Mononuclear cell (primary cell): ENCODE measurements around the gene KRTAP6-3. TPM values are rescaled to one million over a fixed set of nuclear protein-coding genes. Genes with fewer than 3 reads are reported as not detected.

Experiments
- H3K27me3 ChIP-seq: 2 replicates; pipeline ENCODE4 v1.6.0; 2011; ENCODE audit warnings: low read length, control low read depth; ENCODE audit not compliant: insufficient read depth
- H3K4me1 ChIP-seq: 2 replicates; pipeline ENCODE4 v1.5.1; 2011; ENCODE audit warnings: mild to moderate bottlenecking, low read length, control low read depth; ENCODE audit not compliant: insufficient read depth
- H3K4me3 ChIP-seq: 2 replicates; pipeline ENCODE4 v1.5.1; 2011; ENCODE audit warnings: mild to moderate bottlenecking, low read length, moderate library complexity
- H3K9me3 ChIP-seq: 2 replicates; pipeline ENCODE4 v1.5.1; 2011; ENCODE audit warnings: low read depth, mild to moderate bottlenecking, control low read depth, low read length
- total RNA-seq: library from RNA; depleted of rRNA; stranded (reverse); fragments of >200 nt; gene quantifications from one replicate; pipeline ENCODE4 v1.2.3, GENCODE V29; 2012

Gene KRTAP6-3, protein sequence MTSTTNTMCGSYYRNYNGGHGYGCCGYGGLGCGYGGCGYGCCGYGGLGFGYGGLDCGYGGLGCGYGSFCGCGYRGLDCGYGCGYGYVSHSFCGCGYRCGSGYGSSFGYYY
- total RNA-seq = not detected

- H3K27me3 ChIP-seq = no peaks in the 10 kb centered on the region
- no peaks in the 10 kb centered on the region for H3K4me1 ChIP-seq
- H3K4me3 ChIP-seq = no peak within 1 kb of the TSS
- no peaks in the 10 kb centered on the region for H3K9me3 ChIP-seq
Measured at GRCh38 chr21:30592140-30592539, at the start of gene KRTAP6-3. Gene KRTAP6-3 (plus strand): TSS chr21:30592440. CDS start chr21:30592446, 6 bp downstream.

DNA sequence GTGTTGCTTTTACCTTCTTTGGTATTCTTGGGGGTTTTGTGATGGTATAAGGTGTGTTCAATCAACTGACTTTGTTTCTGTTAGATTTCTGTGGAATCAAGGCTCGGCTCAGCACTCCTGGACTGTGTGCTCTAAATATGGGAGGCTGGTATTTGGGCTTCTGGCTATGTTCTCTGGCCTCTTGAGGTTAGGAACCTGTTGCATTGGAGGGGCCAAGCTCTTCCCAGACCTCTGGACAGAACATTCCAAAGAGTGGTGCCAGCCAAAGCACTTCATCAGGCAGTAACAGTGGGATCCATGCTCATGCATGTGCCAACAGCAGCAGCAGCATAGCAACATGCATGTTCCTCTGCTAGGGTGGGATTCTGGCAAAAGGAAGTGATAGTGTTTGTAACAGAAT lies 39.5 kb upstream of the KRTAP6-3 start:
- no peak overlapping the region for H3K4me3 ChIP-seq

DNA sequence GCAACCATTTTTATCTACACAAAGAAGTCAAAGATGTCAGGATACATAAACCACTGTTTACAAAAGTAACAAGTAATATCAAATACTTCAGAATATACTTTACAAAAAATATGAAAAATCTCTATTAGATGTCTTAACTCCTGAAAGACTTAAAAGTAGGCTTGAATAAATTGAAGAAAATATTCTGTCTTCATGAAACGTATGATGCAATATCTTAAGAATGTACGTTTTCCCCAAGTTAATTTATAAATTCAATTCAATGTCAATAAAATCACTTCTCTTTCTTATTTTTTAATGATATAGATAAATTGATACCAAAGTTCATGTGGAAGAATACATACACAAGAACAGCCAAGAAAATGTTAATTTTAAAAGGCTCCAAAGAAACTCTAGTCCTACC lies 37.1 kb upstream of the KRTAP6-3 start:
- Histone ChIP-seq H3K27me3 (no peaks in the 10 kb centered on the region), H3K4me3 (no peak overlapping the region), H3K4me1 (no peaks in the 10 kb centered on the region), H3K9me3 (peaks cover 7% of the 10 kb centered on the region)

More for the DNA sequence above, 39.5 kb upstream of the KRTAP6-3 start:
- no peaks in the 10 kb centered on the region for H3K27me3 ChIP-seq
- H3K9me3 ChIP-seq = peaks cover 7% of the 10 kb centered on the region
- H3K4me1 ChIP-seq = no peaks in the 10 kb centered on the region

DNA sequence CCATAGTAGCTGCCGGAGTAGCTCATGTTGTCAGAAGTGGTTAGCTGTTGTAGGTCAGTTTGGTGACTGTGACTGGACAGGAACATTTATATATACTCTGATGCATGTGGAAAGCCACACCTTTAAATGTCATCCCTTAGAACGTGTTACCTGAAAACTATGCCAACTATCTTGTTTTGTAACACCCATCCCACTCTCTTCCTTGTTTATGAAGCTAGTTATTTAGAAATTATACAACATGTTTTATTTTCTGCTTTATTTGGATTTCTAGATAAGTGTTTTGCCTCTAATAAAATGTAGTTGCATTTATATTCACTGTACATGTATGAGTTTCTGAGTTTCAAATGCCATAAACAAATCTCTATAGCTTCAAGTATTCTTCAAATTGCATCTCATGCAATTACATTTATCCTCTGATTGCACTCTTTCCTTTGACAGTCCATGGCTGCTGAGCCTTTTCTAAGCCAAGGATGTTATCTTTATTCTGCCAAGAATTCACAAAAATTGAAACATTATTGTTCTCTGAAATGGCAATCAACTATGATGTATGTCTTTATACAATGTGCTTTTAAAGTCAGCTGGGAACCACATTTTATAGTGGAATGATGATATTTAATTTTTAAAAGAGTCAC lies 30.9 kb upstream of the KRTAP6-3 start, which contains the start of gene KRTAP19-7:
TSS of gene KRTAP19-7 (minus strand) at position 51 of the 632 bp plus-strand sequence. CDS start at position 26, 25 bp downstream.
- no peaks in the 10 kb centered on the region for H3K27me3 ChIP-seq
- H3K9me3 ChIP-seq = no peaks in the 10 kb centered on the region
- H3K4me3 ChIP-seq = no peak within 1 kb of the TSS
- no peaks in the 10 kb centered on the region for H3K4me1 ChIP-seq

GRCh38 chr21:30561957-30562356 lies 30.3 kb upstream of the KRTAP6-3 start:
- Histone ChIP-seq H3K27me3 (no peaks in the 10 kb centered on the region), H3K4me3 (no peak overlapping the region), H3K9me3 (no peaks in the 10 kb centered on the region)

GRCh38 chr21:30563072-30563471 lies 29.2 kb upstream of the KRTAP6-3 start:
- H3K27me3 ChIP-seq = no peaks in the 10 kb centered on the region
- no peak overlapping the region for H3K4me3 ChIP-seq
- H3K9me3 ChIP-seq = no peaks in the 10 kb centered on the region
- no peaks in the 10 kb centered on the region for H3K4me1 ChIP-seq

More at GRCh38 chr21:30561957-30562356, 30.3 kb upstream of the KRTAP6-3 start:
- H3K4me1 ChIP-seq = no peaks in the 10 kb centered on the region

GRCh38 chr21:30563630-30564029 lies 28.6 kb upstream of the KRTAP6-3 start:
- H3K9me3 ChIP-seq = no peaks in the 10 kb centered on the region
- no peaks in the 10 kb centered on the region for H3K27me3 ChIP-seq
- H3K4me3 ChIP-seq = no peak overlapping the region
- no peaks in the 10 kb centered on the region for H3K4me1 ChIP-seq

- H3K4me1 ChIP-seq = no peaks in the 10 kb centered on the region
Measured at GRCh38 chr21:30567617-30568016, 24.6 kb upstream of the KRTAP6-3 start.

DNA sequence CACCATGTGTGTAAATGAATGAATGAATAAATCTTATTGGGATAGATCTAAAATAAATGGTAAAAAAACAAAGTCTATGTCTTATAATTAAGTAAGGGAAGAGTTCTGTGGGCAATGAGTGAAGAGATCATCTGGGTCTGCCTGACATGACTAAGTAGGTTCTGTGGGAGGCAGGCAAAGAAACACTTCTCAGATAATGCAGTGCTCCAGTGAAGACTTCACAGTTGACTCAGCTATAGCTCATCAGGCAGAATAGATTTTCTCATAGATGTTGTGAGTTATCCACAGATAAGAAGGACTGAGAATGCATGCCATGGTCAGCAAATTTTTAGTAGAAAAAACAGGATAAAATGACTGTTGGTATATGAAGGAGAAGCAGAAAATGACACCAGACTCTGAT lies 14.5 kb upstream of the KRTAP6-3 start:
- H3K9me3 ChIP-seq = no peaks in the 10 kb centered on the region
- H3K4me3 ChIP-seq = no peak overlapping the region
- H3K27me3 ChIP-seq = no peaks in the 10 kb centered on the region
- H3K4me1 ChIP-seq = no peaks in the 10 kb centered on the region

More at GRCh38 chr21:30567617-30568016, 24.6 kb upstream of the KRTAP6-3 start:
- Histone ChIP-seq H3K27me3 (no peaks in the 10 kb centered on the region), H3K4me3 (no peak overlapping the region), H3K9me3 (no peaks in the 10 kb centered on the region)

- no peaks in the 10 kb centered on the region for H3K27me3 ChIP-seq
- no peaks in the 10 kb centered on the region for H3K4me1 ChIP-seq
- H3K4me3 ChIP-seq = no peak overlapping the region
- no peaks in the 10 kb centered on the region for H3K9me3 ChIP-seq
Measured at GRCh38 chr21:30579346-30579745, 12.9 kb upstream of the KRTAP6-3 start.

- H3K4me3 ChIP-seq = no peak overlapping the region
- no peaks in the 10 kb centered on the region for H3K27me3 ChIP-seq
- H3K4me1 ChIP-seq = no peaks in the 10 kb centered on the region
- no peaks in the 10 kb centered on the region for H3K9me3 ChIP-seq
Measured at GRCh38 chr21:30580132-30580531, 12.1 kb upstream of the KRTAP6-3 start.

DNA sequence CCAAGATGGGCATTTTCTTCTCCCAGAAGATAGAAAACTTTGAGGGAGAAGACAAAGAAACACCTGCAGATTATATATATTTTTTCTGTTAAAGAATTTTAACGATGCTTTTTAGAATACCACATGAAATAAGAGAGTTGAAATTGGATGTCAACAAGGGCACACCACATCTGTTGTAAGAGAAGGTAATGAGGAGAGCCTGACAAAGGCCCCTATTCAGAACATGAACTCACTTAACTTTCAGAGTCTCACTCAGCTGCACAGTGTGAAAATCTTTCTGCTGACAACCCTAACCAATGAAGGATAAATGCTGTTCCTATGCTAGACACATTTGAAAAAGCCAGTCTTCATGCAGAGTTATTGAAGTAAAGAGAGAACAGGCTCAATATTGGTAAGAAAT lies 9.4 kb upstream of the KRTAP6-3 start:
- no peaks in the 10 kb centered on the region for H3K4me1 ChIP-seq
- no peak overlapping the region for H3K4me3 ChIP-seq
- no peaks in the 10 kb centered on the region for H3K9me3 ChIP-seq
- H3K27me3 ChIP-seq = no peaks in the 10 kb centered on the region

DNA sequence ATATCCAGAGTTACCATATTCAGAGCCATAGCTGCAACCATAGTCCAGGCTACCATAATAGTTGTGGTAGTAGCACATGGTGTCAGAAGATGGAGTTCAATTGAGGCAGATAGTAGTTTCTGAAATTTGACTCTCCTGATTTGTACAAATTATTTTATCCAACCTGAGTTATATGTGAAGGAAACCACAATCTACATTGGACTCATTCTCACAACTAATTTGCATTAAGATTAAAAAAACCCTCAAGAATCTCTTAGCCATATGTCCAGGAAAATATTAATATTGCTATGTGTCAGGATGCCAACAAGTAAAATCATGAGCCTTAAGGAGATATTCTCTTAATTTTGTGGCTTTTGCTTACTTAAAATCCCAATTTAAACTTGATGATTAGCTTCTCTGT lies 1.9 kb upstream of the KRTAP6-3 start, which contains the start of gene KRTAP22-2:
TSS of gene KRTAP22-2 (minus strand) at position 101 of the 400 bp plus-strand sequence.
- no peak within 1 kb of the TSS for H3K4me3 ChIP-seq
- no peaks in the 10 kb centered on the region for H3K27me3 ChIP-seq
- H3K9me3 ChIP-seq = no peaks in the 10 kb centered on the region
- H3K4me1 ChIP-seq = no peaks in the 10 kb centered on the region

DNA sequence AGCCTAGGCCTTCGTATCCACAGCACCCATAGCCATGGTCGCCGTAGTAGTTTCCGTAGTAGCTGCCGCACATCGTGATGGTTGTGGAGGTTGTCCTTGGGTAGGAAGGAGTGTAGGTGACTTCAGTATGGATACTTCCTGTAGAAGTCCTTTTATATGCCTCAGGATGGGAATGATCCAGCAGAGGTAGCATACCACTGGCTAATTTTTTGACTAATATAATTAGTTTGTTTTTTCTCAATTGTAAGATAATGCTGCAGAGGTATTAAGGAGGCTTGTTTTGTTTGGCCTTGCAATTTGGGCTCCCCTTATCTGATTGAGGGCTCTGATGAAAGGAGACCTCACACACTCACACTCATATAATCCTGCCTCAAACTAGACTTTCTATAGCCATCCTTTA lies 6.6 kb downstream of the KRTAP6-3 start, which contains the start of gene KRTAP6-2:
TSS of gene KRTAP6-2 (minus strand) at position 101 of the 400 bp plus-strand sequence. CDS start at position 73, 28 bp downstream.
- H3K4me3 ChIP-seq = no peak within 1 kb of the TSS
- H3K9me3 ChIP-seq = no peaks in the 10 kb centered on the region
- no peaks in the 10 kb centered on the region for H3K4me1 ChIP-seq
- no peaks in the 10 kb centered on the region for H3K27me3 ChIP-seq

- no peaks in the 10 kb centered on the region for H3K27me3 ChIP-seq
Measured at GRCh38 chr21:30600787-30601186, 8.5 kb downstream of the KRTAP6-3 start, which contains the start of gene KRTAP22-1. Gene KRTAP22-1 (plus strand): TSS chr21:30601087.

DNA sequence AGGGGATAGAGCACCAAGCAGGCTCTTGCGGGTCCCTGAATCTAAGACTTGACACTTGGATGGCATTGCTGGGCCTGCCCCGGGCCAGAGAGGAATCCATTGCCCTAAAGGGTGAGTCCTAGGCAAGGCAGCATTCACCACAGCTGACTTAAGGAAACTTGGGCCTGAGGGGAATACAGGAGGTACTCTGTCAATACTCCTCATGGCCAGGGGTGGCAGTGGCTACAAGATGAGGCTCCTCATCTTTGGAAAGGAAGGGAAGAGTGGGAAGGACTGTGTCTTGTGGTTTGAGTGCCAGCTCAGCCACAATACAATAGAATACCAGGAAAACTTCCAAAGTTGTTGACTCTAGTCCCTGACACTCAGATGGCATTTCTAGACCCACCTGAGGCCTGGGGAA lies 13.7 kb downstream of the KRTAP6-3 start:
- no peaks in the 10 kb centered on the region for H3K27me3 ChIP-seq
- no peaks in the 10 kb centered on the region for H3K4me1 ChIP-seq
- H3K4me3 ChIP-seq = no peak overlapping the region
- H3K9me3 ChIP-seq = no peaks in the 10 kb centered on the region

More at GRCh38 chr21:30600787-30601186, 8.5 kb downstream of the KRTAP6-3 start, which contains the start of gene KRTAP22-1:
- Histone ChIP-seq H3K4me1 (no peaks in the 10 kb centered on the region), H3K4me3 (no peak within 1 kb of the TSS), H3K9me3 (no peaks in the 10 kb centered on the region)
